HCT116 (cell line): Measurements from ENCODE around the gene EPS8. TPM values are rescaled to one million over a fixed set of nuclear protein-coding genes. Genes with fewer than 3 reads are reported as not detected.

Experiments used
- ATAC-seq: fragments of 200-7000 bp; cut with Tn5 transposase; 2 replicates; pipeline ENCODE4 v1.9.1; 2020; ENCODE audit warnings: mild to moderate bottlenecking, moderate library complexity
- BruUV-seq: library from RNA; stranded (reverse); fragments of 400-500 nt; replicated peaks from 2 replicates; lab custom pipeline; 2021; lab: Mats Ljungman, UMichigan
- CTCF ChIA-PET: fragments of 300-600 bp; sonication (Branson Sonifier 250); formaldehyde crosslinking; loops from one replicate; lab custom pipeline; 2021; ENCODE audit warnings: antibody characterized with exemption; lab: Charles Lee
- POLR2A ChIA-PET: fragments of 300-600, 350-600 bp; sonication (Branson Sonifier 250); formaldehyde crosslinking; loops from one replicate; lab custom pipeline; 2021; ENCODE audit warnings: antibody characterized with exemption; lab: Charles Lee
- RAD21 ChIA-PET, 2 experiments: fragments of 300-600 bp; sonication (Branson Sonifier 250); formaldehyde crosslinking; loops; one replicate each; lab custom pipeline; 2023; ENCODE audit warnings: low total read pairs in 2 of 2; ENCODE audit not compliant: uncharacterized antibody in 2 of 2, unreplicated experiment in 2 of 2, low non-redundant PET in 1 of 2; lab: Charles Lee
- DNase-seq: peaks from one replicate; pipeline ENCODE4 v3.0.0-alpha.2; 2010; ENCODE audit warnings: low read depth, low spot score
- H2AFZ ChIP-seq: fragments of 200-600 bp; shearing (Covaris generic), sonication (generic); 2 replicates; pipeline ENCODE4 v1.6.1; 2017; ENCODE audit warnings: low read depth, mixed run types, mixed read lengths, antibody characterized with exemption, low read length; ENCODE audit not compliant: poor library complexity, severe bottlenecking
- H3K27ac ChIP-seq: 2 replicates; pipeline ENCODE4 v1.5.1; 2012; ENCODE audit warnings: low read depth, low read length
- H3K27me3 ChIP-seq: fragments of 200-600 bp; sonication (generic); 2 replicates; pipeline ENCODE4 v1.6.1; 2016; ENCODE audit warnings: mixed run types, low read length, mixed read lengths; ENCODE audit not compliant: insufficient read depth
- H3K36me3 ChIP-seq, 2 experiments: fragments of 200-500 bp in 1 of 2; fragments of 200-600 bp in 1 of 2; sonication (Bioruptor generic) in 1 of 2; sonication (generic) in 1 of 2; 2 replicates each; pipeline versions ENCODE4 v1.5.1 to v1.6.1; 2014 to 2016; ENCODE audit warnings: low read length in 2 of 2, inconsistent platforms in 1 of 2, mixed read lengths in 1 of 2, mixed run types in 1 of 2; ENCODE audit not compliant: insufficient read depth in 2 of 2, control insufficient read depth in 1 of 2
- H3K4me1 ChIP-seq, 2 experiments: fragments of 200-600 bp in 1 of 2; sonication (generic) in 1 of 2; 2 replicates each; pipeline versions ENCODE4 v1.5.1 to v1.6.1; 2012 to 2017; ENCODE audit warnings: low read length in 2 of 2, inconsistent platforms in 1 of 2, mild to moderate bottlenecking in 1 of 2, mixed read lengths in 1 of 2, mixed run types in 1 of 2, moderate library complexity in 1 of 2; ENCODE audit not compliant: insufficient read depth in 2 of 2, control insufficient read depth in 1 of 2
- H3K4me2 ChIP-seq: fragments of 200-600 bp; sonication (generic); 2 replicates; pipeline ENCODE4 v1.6.1; 2017; ENCODE audit warnings: mixed run types, low read length, mixed read lengths
- H3K4me3 ChIP-seq, 2 experiments: fragments of 200-600 bp in 1 of 2; sonication (generic) in 1 of 2; replicated peaks in 1 of 2; 2 replicates each; pipeline ENCODE4 v1.5.1; 2011 to 2016; ENCODE audit warnings: low read length in 2 of 2, control low read depth in 1 of 2, low read depth in 1 of 2, mild to moderate bottlenecking in 1 of 2, mixed read lengths in 1 of 2, mixed run types in 1 of 2
- H3K79me2 ChIP-seq: fragments of 200-600 bp; sonication (generic); 2 replicates; pipeline ENCODE4 v1.6.1; 2017; ENCODE audit warnings: mild to moderate bottlenecking, mixed run types, low read length, moderate library complexity, mixed read lengths; ENCODE audit not compliant: insufficient read depth
- H3K9ac ChIP-seq: fragments of 200-600 bp; sonication (generic); 2 replicates; pipeline ENCODE4 v1.6.1; 2016; ENCODE audit warnings: low read length, mixed read lengths
- H3K9me2 ChIP-seq: fragments of 200-600 bp; sonication (generic), shearing (Covaris generic); 2 replicates; pipeline ENCODE4 v1.6.1; 2017; ENCODE audit warnings: mixed run types, mild to moderate bottlenecking, moderate library complexity; ENCODE audit not compliant: insufficient read depth
- H3K9me3 ChIP-seq, 2 experiments: fragments of 200-500 bp in 1 of 2; fragments of 200-600 bp in 1 of 2; sonication (Bioruptor generic) in 1 of 2; sonication (generic) in 1 of 2; 2 replicates each; pipeline ENCODE4 v1.6.1; 2014 to 2017; ENCODE audit warnings: low read length in 2 of 2, mixed read lengths in 2 of 2, inconsistent platforms in 1 of 2, low read depth in 1 of 2, mild to moderate bottlenecking in 1 of 2, mixed run types in 1 of 2, moderate library complexity in 1 of 2; ENCODE audit not compliant: control insufficient read depth in 1 of 2, insufficient read depth in 1 of 2
- H4K20me1 ChIP-seq: fragments of 200-600 bp; sonication (generic), shearing (Covaris generic); 2 replicates; pipeline ENCODE4 v1.6.1; 2017; ENCODE audit warnings: mixed run types, mild to moderate bottlenecking, moderate library complexity; ENCODE audit not compliant: insufficient read depth
- CBX3 ChIP-seq: IDR thresholded peaks from 2 replicates; pipeline ENCODE4 v1.6.1; 2012; ENCODE audit warnings: low read depth
- CEBPB ChIP-seq: IDR thresholded peaks from 2 replicates; pipeline ENCODE4 v1.6.1; 2012; ENCODE audit warnings: low read depth
- EGR1 ChIP-seq: IDR thresholded peaks from 2 replicates; pipeline ENCODE4 v1.6.1; 2012; ENCODE audit warnings: low read depth
- ELF1 ChIP-seq: IDR thresholded peaks from 2 replicates; pipeline ENCODE4 v1.6.1; 2012; ENCODE audit warnings: low read depth, borderline replicate concordance
- EZH2 ChIP-seq: fragments of 200-600 bp; sonication (generic); IDR thresholded peaks from 2 replicates; pipeline ENCODE4 v1.6.1; 2017; ENCODE audit warnings: antibody characterized with exemption, mixed run types
- EZH2phosphoT487 ChIP-seq: fragments of 200-600 bp; IDR thresholded peaks from 2 replicates; pipeline ENCODE4 v1.6.1; 2018; ENCODE audit warnings: antibody characterized with exemption, borderline replicate concordance
- RAD21 ChIP-seq: IDR thresholded peaks from 2 replicates; pipeline ENCODE4 v1.6.1; 2012; ENCODE audit warnings: low read depth, mild to moderate bottlenecking
- SIN3A ChIP-seq: IDR thresholded peaks from 2 replicates; pipeline ENCODE4 v1.6.1; 2012; ENCODE audit warnings: low read depth
- SRF ChIP-seq: IDR thresholded peaks from 2 replicates; pipeline ENCODE4 v1.6.1; 2012; ENCODE audit warnings: low read depth
- TCF7L2 ChIP-seq: IDR thresholded peaks from 2 replicates; pipeline ENCODE4 v1.7.0; 2011; ENCODE audit warnings: borderline replicate concordance, inconsistent platforms; ENCODE audit not compliant: insufficient read depth, insufficient read length; ENCODE audit errors: extremely low read depth
- YY1 ChIP-seq: IDR thresholded peaks from 2 replicates; pipeline ENCODE4 v1.6.1; 2011; ENCODE audit warnings: low read length, low read depth, moderate library complexity, mild to moderate bottlenecking; ENCODE audit not compliant: insufficient replicate concordance; ENCODE audit errors: extremely low read depth
- ZNF274 ChIP-seq: fragments of 200-500 bp; sonication (Bioruptor generic); IDR thresholded peaks from 2 replicates; pipeline ENCODE4 v1.6.1; 2014; ENCODE audit warnings: mild to moderate bottlenecking, low read depth, low read length, inconsistent platforms
- intact Hi-C: fragments of 100-400 bp; cut with micrococcal nuclease; formaldehyde crosslinking; loops from 2 replicates; pipeline ENCODE4 v1.10.0; 2022
- total RNA-seq: library from RNA; stranded (reverse); gene quantifications from one replicate; pipeline ENCODE4 v1.2.1, GENCODE V29; 2021; ENCODE audit not compliant: unreplicated experiment
- TF ChIP-seq, protein P1 (sequence below): IDR thresholded peaks from 2 replicates; pipeline ENCODE4 v1.6.1; 2011; ENCODE audit warnings: mild to moderate bottlenecking, low read length, moderate library complexity; ENCODE audit not compliant: insufficient replicate concordance; ENCODE audit errors: extremely low read depth
- TF ChIP-seq, protein P2 (sequence below): IDR thresholded peaks from 2 replicates; pipeline ENCODE4 v1.6.1; 2012; ENCODE audit warnings: low read depth
- TF ChIP-seq, protein P3 (sequence below): IDR thresholded peaks from 2 replicates; pipeline ENCODE4 v1.6.1; 2012
- TF ChIP-seq, protein P4 (sequence below): IDR thresholded peaks from 2 replicates; pipeline ENCODE4 v1.6.1; 2012

EPS8 gene
- total RNA-seq, 1 experiment from 2014 or later: 49.9 TPM

DNA sequence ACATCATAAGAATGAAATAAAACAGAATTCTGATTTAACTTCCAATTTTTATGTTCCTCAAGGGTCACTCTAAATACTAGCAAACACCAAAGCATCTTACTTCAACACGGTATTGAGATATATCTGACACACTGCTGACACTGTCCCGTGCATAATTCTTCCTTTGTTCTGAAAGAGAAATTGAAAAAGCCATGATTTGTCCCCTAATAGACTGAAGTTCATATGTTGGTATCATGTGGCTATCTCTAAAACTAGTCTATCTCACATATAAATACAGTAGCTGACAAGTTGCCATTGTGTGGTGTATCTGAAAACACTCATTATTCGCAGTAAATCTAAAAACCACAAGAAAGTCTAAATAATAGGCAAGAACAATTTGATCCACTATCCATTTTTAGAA lies 118.4 kb downstream of the EPS8 start:
- ChIA-PET RAD21 (no interaction called here), CTCF (no interaction called here), POLR2A (no interaction called here)
- intact Hi-C loops: no loop called here
- Histone ChIP-seq H3K4me3 (no peak overlapping the region), H3K9me3 (no peaks in the 10 kb centered on the region), H3K36me3 (0 out of 4 replicates have a peak, but pooled peaks cover 0 to 6% of the 10 kb centered on the region in 2 experiments), H3K9me2 (no peaks in the 10 kb centered on the region; the same call in 1 of the 2 replicates), H3K79me2 (no peaks in the 10 kb centered on the region), H3K9ac (no peak overlapping the region), H3K4me1 (no peaks in the 10 kb centered on the region), H3K4me2 (no peak overlapping the region), H2AFZ (no peak overlapping the region), H3K27me3 (no peaks in the 10 kb centered on the region), H4K20me1 (no peaks in the 10 kb centered on the region), H3K27ac (no peak overlapping the region)
- TF ChIP-seq ELF1: no peak
- TF ChIP-seq ZNF274: no peak
- no peak for TF ChIP-seq TCF7L2
- no peak for TF ChIP-seq YY1
- TF ChIP-seq, protein P1, sequence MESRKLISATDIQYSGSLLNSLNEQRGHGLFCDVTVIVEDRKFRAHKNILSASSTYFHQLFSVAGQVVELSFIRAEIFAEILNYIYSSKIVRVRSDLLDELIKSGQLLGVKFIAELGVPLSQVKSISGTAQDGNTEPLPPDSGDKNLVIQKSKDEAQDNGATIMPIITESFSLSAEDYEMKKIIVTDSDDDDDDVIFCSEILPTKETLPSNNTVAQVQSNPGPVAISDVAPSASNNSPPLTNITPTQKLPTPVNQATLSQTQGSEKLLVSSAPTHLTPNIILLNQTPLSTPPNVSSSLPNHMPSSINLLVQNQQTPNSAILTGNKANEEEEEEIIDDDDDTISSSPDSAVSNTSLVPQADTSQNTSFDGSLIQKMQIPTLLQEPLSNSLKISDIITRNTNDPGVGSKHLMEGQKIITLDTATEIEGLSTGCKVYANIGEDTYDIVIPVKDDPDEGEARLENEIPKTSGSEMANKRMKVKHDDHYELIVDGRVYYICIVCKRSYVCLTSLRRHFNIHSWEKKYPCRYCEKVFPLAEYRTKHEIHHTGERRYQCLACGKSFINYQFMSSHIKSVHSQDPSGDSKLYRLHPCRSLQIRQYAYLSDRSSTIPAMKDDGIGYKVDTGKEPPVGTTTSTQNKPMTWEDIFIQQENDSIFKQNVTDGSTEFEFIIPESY: no peak
- TF ChIP-seq, protein P2, sequence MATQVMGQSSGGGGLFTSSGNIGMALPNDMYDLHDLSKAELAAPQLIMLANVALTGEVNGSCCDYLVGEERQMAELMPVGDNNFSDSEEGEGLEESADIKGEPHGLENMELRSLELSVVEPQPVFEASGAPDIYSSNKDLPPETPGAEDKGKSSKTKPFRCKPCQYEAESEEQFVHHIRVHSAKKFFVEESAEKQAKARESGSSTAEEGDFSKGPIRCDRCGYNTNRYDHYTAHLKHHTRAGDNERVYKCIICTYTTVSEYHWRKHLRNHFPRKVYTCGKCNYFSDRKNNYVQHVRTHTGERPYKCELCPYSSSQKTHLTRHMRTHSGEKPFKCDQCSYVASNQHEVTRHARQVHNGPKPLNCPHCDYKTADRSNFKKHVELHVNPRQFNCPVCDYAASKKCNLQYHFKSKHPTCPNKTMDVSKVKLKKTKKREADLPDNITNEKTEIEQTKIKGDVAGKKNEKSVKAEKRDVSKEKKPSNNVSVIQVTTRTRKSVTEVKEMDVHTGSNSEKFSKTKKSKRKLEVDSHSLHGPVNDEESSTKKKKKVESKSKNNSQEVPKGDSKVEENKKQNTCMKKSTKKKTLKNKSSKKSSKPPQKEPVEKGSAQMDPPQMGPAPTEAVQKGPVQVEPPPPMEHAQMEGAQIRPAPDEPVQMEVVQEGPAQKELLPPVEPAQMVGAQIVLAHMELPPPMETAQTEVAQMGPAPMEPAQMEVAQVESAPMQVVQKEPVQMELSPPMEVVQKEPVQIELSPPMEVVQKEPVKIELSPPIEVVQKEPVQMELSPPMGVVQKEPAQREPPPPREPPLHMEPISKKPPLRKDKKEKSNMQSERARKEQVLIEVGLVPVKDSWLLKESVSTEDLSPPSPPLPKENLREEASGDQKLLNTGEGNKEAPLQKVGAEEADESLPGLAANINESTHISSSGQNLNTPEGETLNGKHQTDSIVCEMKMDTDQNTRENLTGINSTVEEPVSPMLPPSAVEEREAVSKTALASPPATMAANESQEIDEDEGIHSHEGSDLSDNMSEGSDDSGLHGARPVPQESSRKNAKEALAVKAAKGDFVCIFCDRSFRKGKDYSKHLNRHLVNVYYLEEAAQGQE: no peak
- TF ChIP-seq SIN3A: no peak
- no peak for TF ChIP-seq SRF
- TF ChIP-seq EGR1: no peak
- no peak for TF ChIP-seq EZH2phosphoT487
- TF ChIP-seq, protein P3, sequence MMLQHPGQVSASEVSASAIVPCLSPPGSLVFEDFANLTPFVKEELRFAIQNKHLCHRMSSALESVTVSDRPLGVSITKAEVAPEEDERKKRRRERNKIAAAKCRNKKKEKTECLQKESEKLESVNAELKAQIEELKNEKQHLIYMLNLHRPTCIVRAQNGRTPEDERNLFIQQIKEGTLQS: no peak
- TF ChIP-seq CBX3: no peak
- TF ChIP-seq, protein P4, sequence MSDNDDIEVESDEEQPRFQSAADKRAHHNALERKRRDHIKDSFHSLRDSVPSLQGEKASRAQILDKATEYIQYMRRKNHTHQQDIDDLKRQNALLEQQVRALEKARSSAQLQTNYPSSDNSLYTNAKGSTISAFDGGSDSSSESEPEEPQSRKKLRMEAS: no peak
- no peak for TF ChIP-seq CEBPB
- no peak for TF ChIP-seq RAD21
- TF ChIP-seq EZH2: no peak
- ATAC-seq: no peak
- no peak for DNase-seq
- BruUV-seq: no TSS peak
